Endometrial microvascular endothelial cells (primary cell): ENCODE results near the gene CELF1. TPM values are rescaled to one million over a fixed set of nuclear protein-coding genes. Genes with fewer than 3 reads are reported as not detected.
"Not testable (repeated sequence)": the region's sequence is repeated elsewhere in the genome, so short reads cannot be mapped to it uniquely, and the experiment has no call there.

Experiments used
- in situ Hi-C: cut with HindIII; loops from 2 replicates; pipeline ENCODE4 v1.10.0; 2017; ENCODE audit warnings: low sequenced_read_pairs, low pct_unique_long_range_greater_than_20kb; ENCODE audit errors: inconsistent ontology term
- total RNA-seq: library from RNA; depleted of rRNA; stranded (reverse); fragments of >200 nt; gene quantifications from one replicate; pipeline ENCODE4 v1.2.3, GENCODE V29; 2015; ENCODE audit errors: inconsistent ontology term

Gene CELF1
- total RNA-seq, 1 donor from 2014 or later = 86.2 TPM

GRCh38 chr11:47578524-47579494 lies 25.9 kb upstream of the CELF1 start, which contains the start of the genes KBTBD4 and NDUFS3:
TSS of gene KBTBD4 (minus strand) at chr11:47578970. CDS start at chr11:47578951, 19 bp downstream.
TSS of gene NDUFS3 (plus strand) at chr11:47579074. CDS start at chr11:47579092, 18 bp downstream.
- in situ Hi-C loops = no loop called here

DNA sequence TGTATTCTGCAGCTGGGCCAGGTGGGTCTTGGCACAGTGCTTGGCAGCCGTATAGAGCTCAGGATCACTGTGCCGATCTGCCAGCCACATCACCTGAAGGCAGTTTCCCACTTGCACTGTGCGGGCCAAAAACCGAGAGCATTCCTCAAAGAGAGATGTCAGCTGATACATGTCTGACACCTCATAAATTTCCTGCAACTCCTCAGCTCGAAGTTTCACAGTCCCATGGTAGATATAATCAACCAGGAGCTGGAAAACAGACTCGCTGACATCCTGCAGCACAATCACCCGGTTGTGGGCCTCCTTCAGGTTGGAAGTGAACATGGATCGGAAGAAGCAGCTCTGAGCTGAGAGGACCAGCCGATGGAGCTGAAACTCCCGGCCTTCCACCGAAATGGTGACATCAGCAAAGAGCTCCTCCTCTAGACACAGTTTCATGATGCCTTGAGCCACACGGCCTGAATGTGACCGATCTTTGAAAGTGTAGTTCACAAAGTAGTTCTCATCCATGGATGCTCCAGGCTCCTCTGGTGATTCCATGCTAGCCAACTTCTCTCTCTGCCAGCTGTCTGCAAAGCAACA lies 24.6 kb upstream of the CELF1 start:
- in situ Hi-C loops = no loop called here

DNA sequence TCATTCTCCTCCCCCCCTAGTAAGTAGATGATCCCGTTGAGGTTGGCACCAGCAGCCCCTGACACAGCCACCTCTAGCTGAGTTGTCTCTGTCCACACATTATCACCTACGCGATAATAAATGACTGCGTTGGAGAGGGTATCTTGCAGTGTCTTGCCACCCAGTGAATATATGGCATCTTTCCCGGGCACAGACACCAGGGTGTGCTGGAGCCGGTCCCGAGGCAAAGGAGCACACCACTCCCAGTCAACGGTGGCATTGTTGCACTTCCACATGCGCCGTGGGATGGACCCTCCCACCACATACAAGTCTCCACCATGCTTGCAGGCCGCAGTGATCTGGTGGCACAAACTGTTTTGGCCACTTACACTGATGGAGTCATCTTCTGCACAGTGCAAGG lies 20.4 kb upstream of the CELF1 start:
- in situ Hi-C loops = no loop called here

DNA sequence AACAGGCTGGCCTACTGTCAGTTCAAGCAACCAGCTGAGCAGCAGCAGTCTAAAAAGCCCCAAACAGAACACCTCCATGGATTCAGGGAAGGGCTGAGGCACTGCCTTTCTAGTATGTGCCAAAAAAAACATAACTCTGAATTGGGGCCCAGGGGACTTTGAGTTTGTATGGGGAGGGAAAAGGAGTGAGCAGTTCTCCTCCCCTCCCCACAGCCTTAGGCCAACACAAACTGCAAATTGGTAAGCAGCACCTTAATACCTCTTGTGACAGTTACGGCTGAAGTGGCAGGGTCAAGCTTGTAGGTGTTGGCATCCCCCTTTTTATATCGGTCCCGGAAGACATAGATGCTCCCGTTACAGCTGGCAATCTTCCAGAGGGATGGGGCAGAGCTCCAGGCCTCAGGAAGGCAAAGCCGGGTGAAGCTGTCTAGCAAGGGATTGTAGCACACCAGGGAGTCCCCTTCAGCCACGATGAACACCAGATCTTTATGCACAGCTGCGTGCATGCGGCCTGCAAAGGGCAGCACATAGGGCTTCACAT lies 19.9 kb upstream of the CELF1 start:
- in situ Hi-C loops = no loop called here

- in situ Hi-C loops = no loop called here
Measured at GRCh38 chr11:47571895-47572294, 19.0 kb upstream of the CELF1 start.

DNA sequence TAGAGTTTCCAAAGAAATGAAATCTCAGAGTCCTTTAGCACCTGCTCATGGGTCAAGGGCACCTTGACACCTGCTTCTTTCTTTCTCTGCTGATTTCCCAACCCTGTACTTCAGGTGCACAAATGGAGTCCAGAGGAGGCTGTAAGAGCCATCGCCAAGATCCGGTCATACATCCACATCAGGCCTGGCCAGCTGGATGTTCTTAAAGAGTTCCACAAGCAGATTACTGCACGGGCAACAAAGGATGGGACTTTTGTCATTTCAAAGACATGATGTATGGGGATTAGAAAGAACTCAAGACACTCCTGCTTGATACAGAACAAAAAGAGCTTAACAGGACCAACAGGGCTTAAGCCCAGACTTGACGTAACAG lies 18.4 kb upstream of the CELF1 start:
- in situ Hi-C loops = no loop called here

GRCh38 chr11:47570651-47571356 lies 17.9 kb upstream of the CELF1 start:
- in situ Hi-C loops = no loop called here

GRCh38 chr11:47569646-47570045 lies 16.7 kb upstream of the CELF1 start:
- in situ Hi-C loops = no loop called here

DNA sequence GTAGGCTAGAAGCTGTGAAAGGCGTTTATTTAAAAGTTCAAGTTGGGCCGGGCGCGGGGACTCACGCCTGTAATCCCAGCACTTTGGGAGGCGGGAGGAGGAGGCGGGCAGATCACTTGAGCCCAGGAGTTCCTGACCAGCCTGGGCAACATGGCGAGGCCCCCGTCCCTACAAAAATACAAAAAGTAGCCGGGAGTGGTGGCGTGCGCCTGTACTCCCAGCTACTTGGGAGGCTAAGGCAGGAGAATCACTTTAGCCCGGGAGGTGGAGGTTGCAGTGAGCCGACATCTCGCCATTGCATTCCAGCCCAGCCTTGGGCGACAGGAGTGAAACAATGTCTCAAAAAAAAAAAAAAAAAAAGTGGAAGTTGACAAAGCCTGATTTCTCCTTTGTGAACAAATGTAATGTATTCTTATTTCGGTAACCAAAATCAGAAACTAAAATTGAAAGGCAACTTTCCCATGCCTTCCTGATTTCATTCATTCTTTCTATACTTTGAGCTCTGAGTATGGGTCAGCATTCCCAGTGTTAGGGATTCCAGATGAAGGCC lies 13.3 kb upstream of the CELF1 start:
- in situ Hi-C loops = no loop called here

DNA sequence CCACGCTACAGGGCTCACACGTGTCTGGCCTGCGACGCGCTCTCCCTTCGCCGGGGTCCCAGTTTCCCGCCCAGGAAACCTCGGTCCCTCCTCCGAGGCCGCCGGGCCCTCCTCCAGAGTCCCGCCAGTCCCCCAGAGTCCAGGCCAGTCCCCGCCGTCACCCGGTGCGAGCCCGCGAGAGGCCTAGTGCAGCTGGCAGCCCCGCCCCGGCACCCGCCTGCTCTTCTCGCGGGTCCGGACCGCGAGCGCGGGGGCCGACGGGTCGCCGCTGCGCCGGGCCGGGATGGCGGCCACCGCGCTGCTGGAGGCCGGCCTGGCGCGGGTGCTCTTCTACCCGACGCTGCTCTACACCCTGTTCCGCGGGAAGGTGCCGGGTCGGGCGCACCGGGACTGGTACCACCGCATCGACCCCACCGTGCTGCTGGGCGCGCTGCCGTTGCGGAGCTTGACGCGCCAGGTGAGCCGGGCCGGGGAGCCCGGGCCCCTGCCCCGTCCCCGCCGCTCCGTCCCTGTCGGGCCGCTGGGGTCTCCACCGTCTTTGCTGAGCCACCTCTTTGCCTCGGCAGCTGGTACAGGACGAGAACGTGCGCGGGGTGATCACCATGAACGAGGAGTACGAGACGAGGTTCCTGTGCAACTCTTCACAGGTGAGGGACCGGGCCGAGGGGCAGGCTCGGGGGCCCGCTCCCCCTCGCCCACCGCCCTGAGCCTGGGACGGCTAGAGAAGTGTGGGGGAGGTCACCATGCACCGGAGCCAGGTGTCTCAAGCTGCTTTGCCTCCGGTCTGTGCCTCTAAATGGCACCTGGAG lies 12.6 kb upstream of the CELF1 start, which contains the start of gene PTPMT1:
Gene PTPMT1 (plus strand): TSS at position 260 of the 809 bp plus-strand sequence. CDS start 24 bp downstream, at position 284.
- in situ Hi-C loops = no loop called here

DNA sequence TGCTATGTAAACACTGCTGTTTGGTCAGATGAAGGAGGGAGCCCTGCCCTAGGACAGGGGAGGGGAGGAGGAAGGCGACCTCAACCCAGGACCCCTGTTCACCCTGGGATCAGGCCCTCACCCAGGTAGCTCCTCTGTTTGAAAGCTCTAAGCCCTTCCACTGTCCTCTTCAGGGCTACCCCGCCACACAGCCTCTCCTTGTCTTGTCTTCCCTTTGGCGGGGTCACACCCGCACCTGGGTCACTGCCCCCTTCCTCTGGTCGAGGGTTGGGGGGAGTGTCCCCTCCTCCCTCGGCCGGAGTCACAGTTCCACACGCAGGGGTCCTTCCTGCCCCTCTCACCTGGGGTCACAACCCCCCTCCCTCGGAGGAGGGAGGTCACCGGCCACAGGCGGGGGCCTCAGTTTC lies 12.0 kb upstream of the CELF1 start:
- in situ Hi-C loops = no loop called here

- in situ Hi-C loops = not testable (repeated sequence)
Measured at GRCh38 chr11:47564366-47564765, 11.4 kb upstream of the CELF1 start.

GRCh38 chr11:47562393-47562792 lies 9.5 kb upstream of the CELF1 start:
- in situ Hi-C loops = not testable (repeated sequence)

GRCh38 chr11:47560426-47560825 lies 7.5 kb upstream of the CELF1 start:
- in situ Hi-C loops = no loop called here

- in situ Hi-C loops = no loop called here
Measured at GRCh38 chr11:47558695-47559094, 5.8 kb upstream of the CELF1 start.

DNA sequence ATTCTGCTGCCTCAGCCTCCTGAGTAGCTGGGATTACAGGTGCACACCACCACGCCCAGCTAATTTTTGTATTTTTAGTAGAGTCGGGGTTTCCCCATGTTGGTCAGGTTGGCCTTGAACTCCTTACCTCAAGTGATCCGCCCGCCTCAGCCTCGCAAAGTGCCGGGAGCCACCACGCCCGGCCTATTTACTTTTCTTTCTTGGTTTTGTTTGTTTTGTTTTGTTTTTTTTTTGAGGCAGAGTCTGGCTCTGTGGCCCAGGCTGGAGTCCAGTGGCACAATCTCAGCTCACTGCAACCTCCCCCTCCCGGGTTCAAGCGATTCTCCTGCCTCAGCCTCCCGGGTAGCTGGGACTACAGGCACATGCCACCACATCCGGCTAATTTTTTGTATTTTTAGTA lies 4.1 kb upstream of the CELF1 start:
- in situ Hi-C loops = not testable (repeated sequence)

- in situ Hi-C loops = no loop called here
Measured at GRCh38 chr11:47553406-47553743, 443 bp upstream of the CELF1 start.

DNA sequence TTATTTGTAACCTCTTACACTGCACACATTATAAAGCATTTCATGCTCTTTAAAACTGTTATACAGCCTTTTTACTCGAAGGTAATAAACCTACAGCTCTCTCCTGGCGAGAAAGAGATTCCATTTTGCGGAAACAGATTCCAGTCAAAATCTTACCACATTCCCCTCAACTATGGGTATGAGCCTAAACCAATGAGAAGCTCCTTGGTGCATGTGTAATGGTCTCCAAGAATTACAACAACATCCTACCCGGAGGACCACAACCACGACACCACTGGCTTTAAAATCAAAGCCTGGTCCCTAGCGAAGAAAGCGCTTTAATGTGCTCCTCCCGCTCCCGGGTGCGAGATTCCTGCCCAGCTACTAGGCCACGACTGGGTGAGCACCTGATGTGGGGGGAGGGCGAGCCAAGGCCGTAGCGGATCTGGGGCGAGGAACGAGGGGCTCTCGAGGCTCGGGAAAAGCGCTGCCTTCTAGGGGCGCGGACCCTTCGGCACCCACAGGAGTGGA lies 821 bp downstream of the CELF1 start:
- in situ Hi-C loops = no loop called here
